Nephron progenitor cell (in vitro differentiated cells): ENCODE data around the gene TBC1D22A.

Source experiments
- DNase-seq: peaks from one replicate; pipeline ENCODE4 v3.0.0; 2021
- H3K27ac Mint-ChIP-seq: 2 replicates; pipeline ENCODE4 v1.8.0; 2021; ENCODE audit warnings: mild to moderate bottlenecking, moderate library complexity, mixed read lengths
- H3K27me3 Mint-ChIP-seq: 2 replicates; pipeline ENCODE4 v1.8.0; 2021; ENCODE audit warnings: mild to moderate bottlenecking, low read depth, mixed read lengths; ENCODE audit not compliant: poor library complexity
- H3K36me3 Mint-ChIP-seq: 2 replicates; pipeline ENCODE4 v1.8.0; 2021; ENCODE audit warnings: low read depth, mixed read lengths
- H3K4me1 Mint-ChIP-seq: 2 replicates; pipeline ENCODE4 v1.8.0; 2021; ENCODE audit warnings: mixed read lengths
- H3K4me3 Mint-ChIP-seq: 2 replicates; pipeline ENCODE4 v1.8.0; 2021; ENCODE audit warnings: mild to moderate bottlenecking, moderate library complexity, mixed read lengths
- H3K9me3 Mint-ChIP-seq: 2 replicates; pipeline ENCODE4 v1.8.0; 2021; ENCODE audit warnings: mild to moderate bottlenecking, moderate library complexity, mixed read lengths
- CTCF ChIP-seq: fragments of 200-600 bp; sonication (generic); IDR thresholded peaks from 2 replicates; pipeline ENCODE4 v1.5.0; 2021; ENCODE audit warnings: antibody characterized with exemption

The TBC1D22A gene

DNA sequence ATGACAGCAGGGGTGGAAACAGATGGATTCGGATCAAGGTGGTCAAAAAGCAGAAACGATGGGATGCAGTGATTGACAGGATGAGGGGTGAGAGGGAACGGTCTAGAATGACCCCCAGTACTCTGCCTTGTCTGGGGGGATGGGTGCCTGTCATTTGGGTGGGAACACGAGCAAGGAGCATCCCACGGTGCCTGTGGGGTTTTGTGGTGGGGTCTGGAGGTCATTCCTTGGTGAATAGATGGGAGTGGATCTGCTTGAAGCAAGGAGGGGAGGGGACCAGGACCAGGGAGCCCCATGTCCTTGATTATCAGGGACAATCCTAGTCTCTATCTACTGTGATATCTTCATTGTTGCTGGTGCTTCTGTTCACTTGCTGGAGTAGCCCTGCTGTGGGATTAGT, 16.3 kb upstream of the TBC1D22A start:
- no peak for TF ChIP-seq CTCF
- H3K9me3 Mint-ChIP-seq: no peaks in the 10 kb centered on the region
- H3K27me3 Mint-ChIP-seq: peaks cover 24% of the 10 kb centered on the region
- H3K27ac Mint-ChIP-seq: no peak overlapping the region
- no peak for DNase-seq
- no peaks in the 10 kb centered on the region for H3K36me3 Mint-ChIP-seq
- H3K4me3 Mint-ChIP-seq: no peak overlapping the region
- peaks cover 27% of the 10 kb centered on the region for H3K4me1 Mint-ChIP-seq

GRCh38 chr22:46746620-46747019, 15.8 kb upstream of the TBC1D22A start:
- H3K4me3 Mint-ChIP-seq: no peak overlapping the region
- H3K9me3 Mint-ChIP-seq: no peaks in the 10 kb centered on the region
- H3K27me3 Mint-ChIP-seq: peaks cover 24% of the 10 kb centered on the region
- no peak for DNase-seq
- peaks cover 27% of the 10 kb centered on the region for H3K4me1 Mint-ChIP-seq
- H3K27ac Mint-ChIP-seq: no peak overlapping the region
- no peak for TF ChIP-seq CTCF
- H3K36me3 Mint-ChIP-seq: no peaks in the 10 kb centered on the region

GRCh38 chr22:46747646-46748045, 14.8 kb upstream of the TBC1D22A start:
- no peak overlapping the region for H3K27ac Mint-ChIP-seq

DNA sequence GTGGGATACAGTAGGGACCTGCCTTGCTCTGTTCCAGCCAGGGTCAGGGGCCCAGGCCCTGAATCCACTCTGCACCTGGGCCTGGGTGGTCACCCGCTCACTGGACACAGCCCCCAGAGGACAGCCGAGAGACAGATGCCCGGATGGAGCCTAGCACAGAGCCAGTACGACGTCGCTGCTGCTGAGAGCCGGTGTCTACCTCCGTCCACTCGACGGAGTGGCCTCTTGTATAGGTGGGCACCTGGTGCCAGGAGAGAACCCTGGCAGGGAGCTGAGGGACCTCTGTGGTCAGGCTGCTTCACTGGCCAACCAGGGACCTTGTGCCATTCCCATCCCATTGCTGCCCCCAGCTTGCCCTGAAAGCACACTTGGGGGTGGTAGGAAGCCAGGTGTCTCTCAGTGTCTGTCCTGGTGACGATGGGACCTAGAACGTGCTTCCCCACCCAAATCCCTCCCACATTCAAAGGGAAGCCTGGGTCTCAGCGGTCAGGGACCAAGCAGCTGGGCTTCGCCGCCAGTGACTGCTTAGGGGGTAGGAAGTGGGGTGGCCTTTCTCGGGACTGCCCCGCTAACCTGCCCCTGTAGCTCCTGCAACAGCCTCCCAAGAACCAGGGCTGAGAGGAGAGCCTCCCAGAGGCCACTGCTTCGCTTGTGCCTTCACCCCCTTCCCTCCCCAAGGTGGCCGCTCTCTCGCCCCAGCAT, 14.1 kb upstream of the TBC1D22A start:
- H3K4me1 Mint-ChIP-seq: peaks cover 24% of the 10 kb centered on the region
- TF ChIP-seq CTCF: no peak
- no peak for DNase-seq
- H3K36me3 Mint-ChIP-seq: no peaks in the 10 kb centered on the region
- no peak overlapping the region for H3K27ac Mint-ChIP-seq
- H3K27me3 Mint-ChIP-seq: peaks cover 24% of the 10 kb centered on the region
- no peaks in the 10 kb centered on the region for H3K9me3 Mint-ChIP-seq
- H3K4me3 Mint-ChIP-seq: no peak overlapping the region

More at GRCh38 chr22:46747646-46748045, 14.8 kb upstream of the TBC1D22A start:
- Mint-ChIP-seq H3K36me3 (no peaks in the 10 kb centered on the region), H3K4me1 (peaks cover 24% of the 10 kb centered on the region), H3K27me3 (peaks cover 24% of the 10 kb centered on the region), H3K9me3 (no peaks in the 10 kb centered on the region), H3K4me3 (no peak overlapping the region)
- no peak for DNase-seq
- TF ChIP-seq CTCF: no peak

DNA sequence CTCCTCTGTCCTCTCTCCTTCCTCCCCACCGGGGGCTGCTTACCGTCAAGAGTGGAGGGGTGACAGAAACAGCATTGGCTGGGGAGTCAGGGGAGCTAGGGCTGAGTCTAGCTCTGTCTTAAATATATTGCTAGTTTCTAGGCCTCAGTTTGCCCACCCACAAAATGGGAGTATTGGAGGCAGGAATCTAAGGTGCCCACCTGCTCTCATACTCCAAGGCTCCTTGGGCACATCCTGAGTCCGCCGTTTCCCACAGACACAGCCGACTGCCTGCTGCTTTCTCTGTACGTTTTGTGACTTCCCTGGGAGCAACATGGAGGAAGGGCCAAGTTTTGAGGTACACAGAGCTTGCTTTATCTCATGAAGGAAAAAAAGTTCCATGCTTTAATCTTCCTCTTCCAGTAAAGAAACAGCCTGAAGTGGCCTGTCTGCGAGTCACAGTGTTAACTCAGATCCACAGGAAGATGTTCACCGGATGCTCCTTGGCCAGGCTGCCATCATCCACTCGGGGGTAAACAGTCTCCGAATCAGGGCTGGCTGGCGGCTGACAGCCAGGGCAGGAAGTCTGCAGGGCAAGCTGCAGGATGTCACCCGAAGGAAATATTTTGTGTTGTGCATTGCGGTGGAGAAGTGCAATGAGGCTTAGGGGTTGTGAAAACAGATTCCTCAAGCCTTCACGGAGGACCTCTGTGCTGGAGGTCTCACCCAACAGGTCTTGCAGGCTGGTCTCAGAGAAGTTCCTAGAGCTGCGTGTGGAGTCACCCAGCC, 13.4 kb upstream of the TBC1D22A start:
- TF ChIP-seq CTCF: no peak
- H3K4me3 Mint-ChIP-seq: no peak overlapping the region
- no peaks in the 10 kb centered on the region for H3K36me3 Mint-ChIP-seq
- no peaks in the 10 kb centered on the region for H3K9me3 Mint-ChIP-seq
- peaks cover 24% of the 10 kb centered on the region for H3K27me3 Mint-ChIP-seq
- H3K27ac Mint-ChIP-seq: peak overlapping the region; percentile 52
- DNase-seq: no peak
- peaks cover 24% of the 10 kb centered on the region for H3K4me1 Mint-ChIP-seq
